HCT116 (cell line): Measurements from ENCODE around the gene NENF.

Experiments used
- CEBPB ChIP-seq: IDR thresholded peaks from 2 replicates; pipeline ENCODE4 v1.6.1; 2012; ENCODE audit warnings: low read depth
- EGR1 ChIP-seq: IDR thresholded peaks from 2 replicates; pipeline ENCODE4 v1.6.1; 2012; ENCODE audit warnings: low read depth
- EZH2 ChIP-seq: fragments of 200-600 bp; sonication (generic); IDR thresholded peaks from 2 replicates; pipeline ENCODE4 v1.6.1; 2017; ENCODE audit warnings: antibody characterized with exemption, mixed run types
- EZH2phosphoT487 ChIP-seq: fragments of 200-600 bp; IDR thresholded peaks from 2 replicates; pipeline ENCODE4 v1.6.1; 2018; ENCODE audit warnings: antibody characterized with exemption, borderline replicate concordance
- POLR2A ChIP-seq: IDR thresholded peaks from 2 replicates; pipeline ENCODE4 v1.7.0; 2011; ENCODE audit warnings: borderline replicate concordance; ENCODE audit not compliant: insufficient read depth, insufficient read length; ENCODE audit errors: extremely low read depth
- POLR2AphosphoS5 ChIP-seq: IDR thresholded peaks from 2 replicates; pipeline ENCODE4 v1.6.1; 2011; ENCODE audit warnings: mild to moderate bottlenecking, low read depth, low read length, moderate library complexity
- RAD21 ChIP-seq: IDR thresholded peaks from 2 replicates; pipeline ENCODE4 v1.6.1; 2012; ENCODE audit warnings: low read depth, mild to moderate bottlenecking
- SIN3A ChIP-seq: IDR thresholded peaks from 2 replicates; pipeline ENCODE4 v1.6.1; 2012; ENCODE audit warnings: low read depth
- TCF7L2 ChIP-seq: IDR thresholded peaks from 2 replicates; pipeline ENCODE4 v1.7.0; 2011; ENCODE audit warnings: borderline replicate concordance, inconsistent platforms; ENCODE audit not compliant: insufficient read depth, insufficient read length; ENCODE audit errors: extremely low read depth
- ZFX ChIP-seq: fragments of 450-650 bp; IDR thresholded peaks from 2 replicates; pipeline ENCODE4 v1.6.1; 2017
- ZNF274 ChIP-seq: fragments of 200-500 bp; sonication (Bioruptor generic); IDR thresholded peaks from 2 replicates; pipeline ENCODE4 v1.6.1; 2014; ENCODE audit warnings: mild to moderate bottlenecking, low read depth, low read length, inconsistent platforms
- TF ChIP-seq, protein P1 (sequence below), 3 experiments: fragments of 200-600 bp in 1 of 3; sonication (generic) in 1 of 3; IDR thresholded peaks in 2 of 3; conservative IDR thresholded peaks in 1 of 3; 2 replicates each; pipeline ENCODE4 v1.5.1; 2012 to 2017; ENCODE audit warnings: low read depth in 2 of 3, low read length in 2 of 3, antibody characterized with exemption in 1 of 3, borderline replicate concordance in 1 of 3, control low read depth in 1 of 3, mild to moderate bottlenecking in 1 of 3, mixed read lengths in 1 of 3, mixed run types in 1 of 3, moderate library complexity in 1 of 3; ENCODE audit not compliant: insufficient read depth in 1 of 3
- TF ChIP-seq, protein P2 (sequence below): IDR thresholded peaks from 2 replicates; pipeline ENCODE4 v1.6.1; 2012; ENCODE audit warnings: low read depth
- TF ChIP-seq, protein P3 (sequence below): IDR thresholded peaks from 2 replicates; pipeline ENCODE4 v1.6.1; 2012

DNA sequence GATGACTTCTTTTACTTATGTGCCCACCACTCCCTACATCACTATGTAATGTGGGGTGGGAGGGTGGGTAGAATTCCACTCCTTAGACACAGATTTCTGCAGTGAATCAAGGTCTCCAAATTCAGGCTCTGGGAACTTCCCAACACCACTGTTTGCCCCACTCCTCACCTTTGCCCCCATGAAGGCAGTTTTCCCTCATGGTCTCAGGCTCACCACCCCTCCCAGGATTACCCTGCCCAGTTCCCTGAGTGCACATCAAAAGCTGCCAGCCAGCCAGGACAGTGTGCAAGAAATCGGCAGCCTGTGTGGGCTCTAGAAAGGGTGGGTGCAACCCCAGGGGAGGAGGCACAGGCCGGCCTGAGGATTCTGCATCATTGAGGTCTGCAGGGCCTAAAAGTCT lies 14.8 kb downstream of the NENF start:
- no peak for TF ChIP-seq POLR2AphosphoS5
- TF ChIP-seq, protein P1, sequence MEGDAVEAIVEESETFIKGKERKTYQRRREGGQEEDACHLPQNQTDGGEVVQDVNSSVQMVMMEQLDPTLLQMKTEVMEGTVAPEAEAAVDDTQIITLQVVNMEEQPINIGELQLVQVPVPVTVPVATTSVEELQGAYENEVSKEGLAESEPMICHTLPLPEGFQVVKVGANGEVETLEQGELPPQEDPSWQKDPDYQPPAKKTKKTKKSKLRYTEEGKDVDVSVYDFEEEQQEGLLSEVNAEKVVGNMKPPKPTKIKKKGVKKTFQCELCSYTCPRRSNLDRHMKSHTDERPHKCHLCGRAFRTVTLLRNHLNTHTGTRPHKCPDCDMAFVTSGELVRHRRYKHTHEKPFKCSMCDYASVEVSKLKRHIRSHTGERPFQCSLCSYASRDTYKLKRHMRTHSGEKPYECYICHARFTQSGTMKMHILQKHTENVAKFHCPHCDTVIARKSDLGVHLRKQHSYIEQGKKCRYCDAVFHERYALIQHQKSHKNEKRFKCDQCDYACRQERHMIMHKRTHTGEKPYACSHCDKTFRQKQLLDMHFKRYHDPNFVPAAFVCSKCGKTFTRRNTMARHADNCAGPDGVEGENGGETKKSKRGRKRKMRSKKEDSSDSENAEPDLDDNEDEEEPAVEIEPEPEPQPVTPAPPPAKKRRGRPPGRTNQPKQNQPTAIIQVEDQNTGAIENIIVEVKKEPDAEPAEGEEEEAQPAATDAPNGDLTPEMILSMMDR (IDR thresholded peaks at IDR 0.05 in 2 of 3, conservative IDR thresholded peaks at IDR 0.05 in 1 of 3; ENCODE audit: borderline replicate concordance in 1 of 3, insufficient read depth in 1 of 3, low read depth in 2 of 3, low read length in 2 of 3): no peak
- TF ChIP-seq EZH2: no peak
- TF ChIP-seq, protein P2, sequence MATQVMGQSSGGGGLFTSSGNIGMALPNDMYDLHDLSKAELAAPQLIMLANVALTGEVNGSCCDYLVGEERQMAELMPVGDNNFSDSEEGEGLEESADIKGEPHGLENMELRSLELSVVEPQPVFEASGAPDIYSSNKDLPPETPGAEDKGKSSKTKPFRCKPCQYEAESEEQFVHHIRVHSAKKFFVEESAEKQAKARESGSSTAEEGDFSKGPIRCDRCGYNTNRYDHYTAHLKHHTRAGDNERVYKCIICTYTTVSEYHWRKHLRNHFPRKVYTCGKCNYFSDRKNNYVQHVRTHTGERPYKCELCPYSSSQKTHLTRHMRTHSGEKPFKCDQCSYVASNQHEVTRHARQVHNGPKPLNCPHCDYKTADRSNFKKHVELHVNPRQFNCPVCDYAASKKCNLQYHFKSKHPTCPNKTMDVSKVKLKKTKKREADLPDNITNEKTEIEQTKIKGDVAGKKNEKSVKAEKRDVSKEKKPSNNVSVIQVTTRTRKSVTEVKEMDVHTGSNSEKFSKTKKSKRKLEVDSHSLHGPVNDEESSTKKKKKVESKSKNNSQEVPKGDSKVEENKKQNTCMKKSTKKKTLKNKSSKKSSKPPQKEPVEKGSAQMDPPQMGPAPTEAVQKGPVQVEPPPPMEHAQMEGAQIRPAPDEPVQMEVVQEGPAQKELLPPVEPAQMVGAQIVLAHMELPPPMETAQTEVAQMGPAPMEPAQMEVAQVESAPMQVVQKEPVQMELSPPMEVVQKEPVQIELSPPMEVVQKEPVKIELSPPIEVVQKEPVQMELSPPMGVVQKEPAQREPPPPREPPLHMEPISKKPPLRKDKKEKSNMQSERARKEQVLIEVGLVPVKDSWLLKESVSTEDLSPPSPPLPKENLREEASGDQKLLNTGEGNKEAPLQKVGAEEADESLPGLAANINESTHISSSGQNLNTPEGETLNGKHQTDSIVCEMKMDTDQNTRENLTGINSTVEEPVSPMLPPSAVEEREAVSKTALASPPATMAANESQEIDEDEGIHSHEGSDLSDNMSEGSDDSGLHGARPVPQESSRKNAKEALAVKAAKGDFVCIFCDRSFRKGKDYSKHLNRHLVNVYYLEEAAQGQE: no peak
- no peak for TF ChIP-seq ZFX
- no peak for TF ChIP-seq TCF7L2
- TF ChIP-seq POLR2A: no peak
- no peak for TF ChIP-seq EGR1
- TF ChIP-seq, protein P3, sequence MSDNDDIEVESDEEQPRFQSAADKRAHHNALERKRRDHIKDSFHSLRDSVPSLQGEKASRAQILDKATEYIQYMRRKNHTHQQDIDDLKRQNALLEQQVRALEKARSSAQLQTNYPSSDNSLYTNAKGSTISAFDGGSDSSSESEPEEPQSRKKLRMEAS: no peak
- TF ChIP-seq CEBPB: no peak
- no peak for TF ChIP-seq RAD21
- no peak for TF ChIP-seq SIN3A
- no peak for TF ChIP-seq EZH2phosphoT487
- no peak for TF ChIP-seq ZNF274
